H1 (cell line): Measurements from ENCODE around the gene KIF1C. TPM values are rescaled to one million over a fixed set of nuclear protein-coding genes. Genes with fewer than 3 reads are reported as not detected.
A peak's percentile ranks its signal among the peaks of the same experiment; 100 is the strongest.

Experiments used
- CTCF ChIA-PET: fragments of 300-600 bp; sonication (Branson Sonifier 250); formaldehyde crosslinking; loops from one replicate; lab custom pipeline; 2021; ENCODE audit not compliant: partially characterized antibody; lab: Charles Lee
- POLR2A ChIA-PET: fragments of 300-600 bp; sonication (Branson Sonifier 250); formaldehyde crosslinking; loops from one replicate; lab custom pipeline; 2021; ENCODE audit warnings: inconsistent platforms; ENCODE audit not compliant: partially characterized antibody; lab: Charles Lee
- DNase-seq, 2 experiments: peaks; one replicate each; pipeline versions ENCODE4 v3.0.0 to v3.0.0-alpha.2; 2010 to 2022; ENCODE audit warnings: low spot score in 2 of 2, low read depth in 1 of 2, mixed read lengths in 1 of 2
- FAIRE-seq: peaks from 2 replicates; lab custom pipeline; 2011; peaks lifted over from hg19 to GRCh38; lab: Jason Lieb, UNC
- H2AFZ ChIP-seq: 2 replicates; pipeline ENCODE4 v1.8.1; 2012; ENCODE audit warnings: low read length, inconsistent platforms
- H2AK5ac ChIP-seq: 2 replicates; pipeline ENCODE4 v1.6.1; 2013; ENCODE audit warnings: low read depth, low read length
- H2BK120ac ChIP-seq: replicated peaks from 2 replicates; pipeline ENCODE3; 2013; ENCODE audit warnings: low read depth, low read length, inconsistent platforms
- H2BK12ac ChIP-seq: 2 replicates; pipeline ENCODE4 v1.6.1; 2013; ENCODE audit warnings: low read depth, low read length
- H2BK15ac ChIP-seq: 2 replicates; pipeline ENCODE4 v1.6.1; 2013; ENCODE audit warnings: low read length
- H2BK20ac ChIP-seq: 2 replicates; pipeline ENCODE4 v1.6.1; 2013; ENCODE audit warnings: low read length
- H2BK5ac ChIP-seq: 2 replicates; pipeline ENCODE4 v1.6.1; 2013; ENCODE audit warnings: low read depth, low read length
- H3K14ac ChIP-seq: 2 replicates; pipeline ENCODE4 v1.6.1; 2013; ENCODE audit warnings: inconsistent platforms; ENCODE audit not compliant: insufficient read length
- H3K18ac ChIP-seq: 2 replicates; pipeline ENCODE4 v1.6.1; 2013; ENCODE audit warnings: low read length; ENCODE audit errors: extremely low read depth
- H3K23ac ChIP-seq: 2 replicates; pipeline ENCODE4 v1.6.1; 2013; ENCODE audit warnings: inconsistent platforms; ENCODE audit not compliant: insufficient read length
- H3K23me2 ChIP-seq: 2 replicates; pipeline ENCODE4 v1.6.1; 2013; ENCODE audit warnings: low read depth, low read length
- H3K27ac ChIP-seq: 2 replicates; pipeline ENCODE4 v1.6.1; 2011; ENCODE audit warnings: low read depth, low read length, inconsistent platforms
- H3K27me3 ChIP-seq, 4 experiments: replicated peaks in 1 of 4; 1 replicate in 1 of 4; 2 replicates in 3 of 4; pipeline versions ENCODE4 v1.6.1 to v1.8.1; 2011 to 2013; ENCODE audit warnings: low read length in 3 of 4, mild to moderate bottlenecking in 3 of 4, inconsistent platforms in 2 of 4, mixed read lengths in 2 of 4, moderate library complexity in 1 of 4; ENCODE audit not compliant: control insufficient read depth in 3 of 4, insufficient read depth in 3 of 4; ENCODE audit errors: extremely low read depth in 1 of 4
- H3K36me3 ChIP-seq, 4 experiments: 2 replicates each; pipeline versions ENCODE4 v1.6.1 to v1.8.1; 2011 to 2013; ENCODE audit warnings: mild to moderate bottlenecking in 4 of 4, low read length in 3 of 4, moderate library complexity in 2 of 4, control low read depth in 1 of 4, inconsistent platforms in 1 of 4; ENCODE audit not compliant: insufficient read depth in 4 of 4, control insufficient read depth in 2 of 4
- H3K4ac ChIP-seq: replicated peaks from 2 replicates; pipeline ENCODE3; 2013; ENCODE audit warnings: low read length, low read depth, mixed read lengths, inconsistent platforms; ENCODE audit not compliant: insufficient read length
- H3K4me1 ChIP-seq, 4 experiments: replicated peaks in 1 of 4; 1 replicate in 1 of 4; 2 replicates in 3 of 4; pipeline versions ENCODE4 v1.6.1 to v1.8.1; 2011 to 2013; ENCODE audit warnings: low read length in 3 of 4, inconsistent platforms in 2 of 4, mixed read lengths in 1 of 4; ENCODE audit not compliant: insufficient read depth in 4 of 4, control insufficient read depth in 3 of 4
- H3K4me2 ChIP-seq, 2 experiments: 2 replicates each; pipeline versions ENCODE4 v1.6.1 to v1.8.1; 2011 to 2013; ENCODE audit warnings: low read depth in 2 of 2, low read length in 2 of 2, control low read depth in 1 of 2, inconsistent platforms in 1 of 2, mild to moderate bottlenecking in 1 of 2; ENCODE audit not compliant: insufficient read depth in 1 of 2
- H3K4me3 ChIP-seq, 4 experiments: fragments of 200-600, 300-600 bp in 1 of 4; sonication (generic), shearing (Covaris generic), sonication (Bioruptor Twin) in 1 of 4; 2 replicates each; pipeline versions ENCODE4 v1.5.1 to v1.8.1; 2011 to 2016; ENCODE audit warnings: low read length in 4 of 4, low read depth in 3 of 4, control low read depth in 2 of 4, inconsistent platforms in 2 of 4, mild to moderate bottlenecking in 2 of 4, mixed read lengths in 1 of 4, moderate library complexity in 1 of 4; ENCODE audit not compliant: insufficient read depth in 2 of 4; ENCODE audit errors: extremely low read depth in 1 of 4
- H3K56ac ChIP-seq: replicated peaks from 2 replicates; pipeline ENCODE3; 2013; ENCODE audit warnings: low read depth, mild to moderate bottlenecking, mixed read lengths, low read length, inconsistent platforms; ENCODE audit not compliant: insufficient read length
- H3K79me1 ChIP-seq: 2 replicates; pipeline ENCODE4 v1.6.1; 2013; ENCODE audit warnings: low read depth, low read length, control low read depth
- H3K79me2 ChIP-seq, 2 experiments: 2 replicates each; pipeline versions ENCODE4 v1.6.1 to v1.8.1; 2012 to 2013; ENCODE audit warnings: low read length in 2 of 2, mild to moderate bottlenecking in 2 of 2, inconsistent platforms in 1 of 2; ENCODE audit not compliant: insufficient read depth in 2 of 2, control insufficient read depth in 1 of 2
- H3K9ac ChIP-seq, 4 experiments: replicated peaks in 1 of 4; 1 replicate in 1 of 4; 2 replicates in 3 of 4; pipeline versions ENCODE4 v1.6.1 to v1.8.1; 2011 to 2013; ENCODE audit warnings: low read depth in 3 of 4, low read length in 3 of 4, control low read depth in 2 of 4, mild to moderate bottlenecking in 2 of 4, moderate library complexity in 2 of 4, inconsistent platforms in 1 of 4; ENCODE audit errors: extremely low read depth in 1 of 4
- H3K9me3 ChIP-seq, 2 experiments: 2 replicates each; pipeline versions ENCODE4 v1.6.1 to v1.8.1; 2012 to 2013; ENCODE audit warnings: mild to moderate bottlenecking in 2 of 2, moderate library complexity in 2 of 2, control low read depth in 1 of 2, inconsistent platforms in 1 of 2, low read depth in 1 of 2, low read length in 1 of 2, mixed read lengths in 1 of 2; ENCODE audit not compliant: insufficient read depth in 2 of 2
- H4K20me1 ChIP-seq, 2 experiments: replicated peaks in 1 of 2; 2 replicates each; pipeline versions ENCODE3 to v1.8.1; 2011 to 2013; ENCODE audit warnings: inconsistent platforms in 2 of 2, low read length in 2 of 2, mild to moderate bottlenecking in 1 of 2; ENCODE audit not compliant: insufficient read depth in 2 of 2, control insufficient read depth in 1 of 2
- H4K5ac ChIP-seq: 2 replicates; pipeline ENCODE4 v1.6.1; 2013; ENCODE audit warnings: low read length, low read depth, mixed read lengths, inconsistent platforms; ENCODE audit not compliant: insufficient read length
- H4K8ac ChIP-seq: 2 replicates; pipeline ENCODE4 v1.8.0; 2013; ENCODE audit warnings: mild to moderate bottlenecking, moderate library complexity, low read length, inconsistent platforms; ENCODE audit not compliant: insufficient read depth; ENCODE audit errors: extremely low read depth
- H4K91ac ChIP-seq: replicated peaks from 2 replicates; pipeline ENCODE3; 2013; ENCODE audit warnings: low read length, mixed read lengths, inconsistent platforms; ENCODE audit not compliant: insufficient read length
- EZH2 ChIP-seq: fragments of 200-600 bp; sonication (generic); IDR thresholded peaks from 2 replicates; pipeline ENCODE4 v1.7.1; 2012; ENCODE audit warnings: low read depth, mild to moderate bottlenecking, moderate library complexity, low read length, inconsistent platforms; ENCODE audit not compliant: severe bottlenecking
- FOSL1 ChIP-seq: IDR thresholded peaks from 2 replicates; pipeline ENCODE4 v1.6.1; 2011; ENCODE audit warnings: mild to moderate bottlenecking, low read depth, low read length, moderate library complexity; ENCODE audit not compliant: insufficient read depth
- GTF2F1 ChIP-seq: IDR thresholded peaks from 2 replicates; pipeline ENCODE4 v1.6.1; 2012; ENCODE audit warnings: low read depth, low read length, improper control_type of control experiment, borderline replicate concordance
- POLR2A ChIP-seq, 2 experiments: IDR thresholded peaks; 1 replicate in 1 of 2; 2 replicates in 1 of 2; pipeline ENCODE4 v1.6.1; 2011; ENCODE audit warnings: low read depth in 2 of 2, low read length in 2 of 2, mild to moderate bottlenecking in 2 of 2; ENCODE audit errors: control extremely low read depth in 1 of 2
- SIRT6 ChIP-seq: IDR thresholded peaks from one replicate; pipeline ENCODE4 v1.7.1; 2012; ENCODE audit warnings: low read length, inconsistent platforms
- SP1 ChIP-seq: IDR thresholded peaks from 2 replicates; pipeline ENCODE4 v1.6.1; 2011; ENCODE audit warnings: low read depth, low read length
- SP4 ChIP-seq: IDR thresholded peaks from 2 replicates; pipeline ENCODE4 v1.6.1; 2012; ENCODE audit warnings: low read length, inconsistent platforms
- TBP ChIP-seq: IDR thresholded peaks from 2 replicates; pipeline ENCODE4 v1.6.1; 2011; ENCODE audit warnings: low read depth, low read length, improper control_type of control experiment
- YY1 ChIP-seq: IDR thresholded peaks from 2 replicates; pipeline ENCODE4 v1.6.1; 2011; ENCODE audit warnings: low read depth, mild to moderate bottlenecking, low read length
- WGBS, 2 experiments: shearing (Covaris generic) in 1 of 2; methylation state at CpG; one replicate each; pipeline versions ENCODE4 v1.1.6 to v1.1.7; 2013 to 2015; ENCODE audit warnings: low lambda C conversion rate in 2 of 2, mixed read lengths in 2 of 2, inconsistent platforms in 1 of 2, low coverage in 1 of 2, missing lambda C conversion rate in 1 of 2; ENCODE audit not compliant: insufficient replicate concordance in 2 of 2, insufficient coverage in 1 of 2, insufficient read length in 1 of 2; ENCODE audit errors: extremely low coverage in 1 of 2, missing lambda C conversion rate in 1 of 2; 5-methylcytosine and 5-hydroxymethylcytosine counted together
- polyA plus RNA-seq, 7 experiments: library from polyadenylated mRNA; depleted of rRNA in 3 of 7; stranded (reverse) in 5 of 7; unstranded in 2 of 7; fragments of >200 nt in 5 of 7; fragments of 200-250 nt in 2 of 7; gene quantifications; 1 replicate in 5 of 7; 2 replicates in 1 of 7; 4 replicates in 1 of 7; pipeline versions ENCODE4 v1.2.1 to v1.2.3, GENCODE V29; 2011 to 2013; ENCODE audit warnings: missing spikeins in 2 of 7, mixed read lengths in 2 of 7
- total RNA-seq: library from RNA; stranded (reverse); fragmentation: NEBNext Ultra II Directional; extraction: Animal tissue kit (Norgen Biotek cat#: 25700); gene quantifications from 2 replicates; pipeline ENCODE4 v1.2.1, GENCODE V29; 2021

The KIF1C gene
- total and polyA plus RNA-seq, 2 of the 8 experiments (the other 6 are each of a cell fraction or from before 2014, with no cell fraction given), result 14.3 to 114 TPM

DNA sequence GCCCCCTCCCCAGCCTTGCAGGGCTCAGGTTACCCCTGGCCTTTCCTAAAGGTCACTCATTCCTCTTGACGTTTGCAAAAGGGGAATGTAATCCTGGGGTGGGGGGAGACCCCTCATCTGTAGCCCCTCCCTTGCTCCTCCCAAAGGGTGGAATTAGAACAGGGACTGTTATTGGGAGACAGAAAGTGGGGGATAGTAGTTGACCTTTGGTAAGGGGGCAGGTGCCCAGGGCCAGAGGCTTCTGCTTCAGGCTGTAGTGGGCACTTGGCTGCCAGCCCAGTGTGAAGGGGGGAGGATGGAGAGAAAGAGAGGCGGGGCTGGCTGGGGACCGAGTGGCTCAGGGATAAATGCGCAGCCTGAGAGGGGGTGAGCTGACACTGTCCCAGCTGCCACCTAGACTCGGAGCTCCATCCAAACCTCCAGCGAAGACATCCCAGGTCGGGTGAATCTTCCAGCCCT, 47.0 kb upstream of the KIF1C start, which contains the start of gene ENO3:
Gene ENO3, plus strand, starts transcription at position 374 of the 459 bp plus-strand sequence. CDS start 711 bp downstream, outside the sequence.
- POLR2A ChIA-PET, result interaction anchor here (1.0 to 32.4 kb wide), 10 partner anchors 4 to 129 kb away, joined by 3 to 987 read pairs (median 4); partner anchors contain the start of genes ENO3, GP1BA, PFN1 and RNF167
- H3K14ac ChIP-seq, result no peak within 1 kb of the TSS
- no peak within 1 kb of the TSS for H3K23ac ChIP-seq
- H3K56ac ChIP-seq, result peak within 1 kb of the TSS; percentile 34
- H2BK15ac ChIP-seq, result peak within 1 kb of the TSS; percentile 88; the same call in 1 of the 2 replicates
- peak within 1 kb of the TSS; percentile 95; the same call in 1 of the 2 replicates for H2BK5ac ChIP-seq
- peak within 1 kb of the TSS in 3 of 4 experiments; percentile 13 to 76 (median 58); a peak in 5 of 7 replicates for H3K9ac ChIP-seq
- TF ChIP-seq FOSL1 (no peak), POLR2A (IDR thresholded peaks at IDR 0.05; ENCODE audit: control extremely low read depth in 1 of 2, low read depth in 2 of 2, low read length in 2 of 2) (no peak), SP1 (no peak), SP4 (0 out of 2 replicates have a peak, but pooled peaks have one; percentile 51), SIRT6 (no peak), TBP (0 out of 2 replicates have a peak, but pooled peaks have one; percentile 21), YY1 (no peak), EZH2 (no peak), GTF2F1 (no peak)
- TF ChIP-seq, all 59 proteins: peak for 2
- Histone ChIP-seq H3K23me2 (peaks cover 14% of the 10 kb centered on the region), H4K91ac (peak within 1 kb of the TSS; percentile 95), H3K9me3 (no peaks in the 10 kb centered on the region), H3K18ac (peak within 1 kb of the TSS; percentile 93), H3K4ac (peak within 1 kb of the TSS; percentile 88), H3K27me3 (no peaks in the 10 kb centered on the region), H2BK12ac (peak within 1 kb of the TSS; percentile 43; the same call in 1 of the 2 replicates), H2BK120ac (peak within 1 kb of the TSS; percentile 13), H3K36me3 (peaks cover 0 to 13% (median 10%) of the 10 kb centered on the region in 4 experiments; a peak in 6 of 8 replicates), H3K4me3 (peak within 1 kb of the TSS; percentile 69 to 97 (median 80)), H3K4me1 (peaks cover 4 to 17% (median 11%) of the 10 kb centered on the region in 4 experiments), H2AFZ (no peak within 1 kb of the TSS), H2BK20ac (peak within 1 kb of the TSS; percentile 75; the same call in 1 of the 2 replicates), H4K5ac (peak within 1 kb of the TSS; percentile 87), H3K4me2 (peak within 1 kb of the TSS; percentile 95 to 97), H2AK5ac (peak within 1 kb of the TSS; percentile 48; the same call in 1 of the 2 replicates), H3K27ac (peak within 1 kb of the TSS; percentile 79), H3K79me1 (0 out of 2 replicates have a peak, but pooled peaks cover 2% of the 10 kb centered on the region), H3K79me2 (peaks cover 8 to 24% of the 10 kb centered on the region in 2 experiments), H4K20me1 (peaks cover 11 to 12% of the 10 kb centered on the region in 2 experiments), H4K8ac (peak within 1 kb of the TSS; percentile 85)
- DNase-seq, result peak in 1 of 2 experiments; percentile 68
- CTCF ChIA-PET, result interaction anchor here (0.8 to 1.9 kb wide), 10 partner anchors 10 to 111 kb away, joined by 3 to 5 read pairs (median 3); partner anchors contain the start of genes SLC52A1 and SPAG7
- WGBS, 2 experiments, result 26% methylated on average over 7 of the region's 7 CpGs; no CpG with 5 or more reads in 1 of the 2 experiments
- no peak for FAIRE-seq
